ENCODE results near the gene GSG1L.

GSG1L gene

DNA sequence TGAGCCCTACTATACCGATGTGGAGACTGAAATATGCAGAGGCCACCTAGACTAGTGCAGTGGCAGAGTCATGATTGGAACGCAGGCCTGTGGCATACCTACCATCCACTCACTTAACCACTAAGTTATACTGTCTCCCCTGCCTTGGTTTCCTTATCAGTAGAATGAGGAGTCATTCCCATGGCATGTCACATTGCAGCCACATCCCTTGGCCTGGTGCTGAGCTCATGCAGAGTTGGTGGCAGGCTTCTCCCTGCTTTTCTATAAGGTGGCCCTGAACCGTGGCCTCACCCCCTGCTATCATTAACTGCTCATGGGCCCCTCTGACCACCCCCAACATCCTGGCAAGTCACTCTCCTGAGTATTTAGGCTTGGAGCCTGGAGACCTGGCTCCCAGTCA is 301.1 kb downstream of the GSG1L start:
- Histone ChIP-seq H3K4me2 (no peak overlapping the region), H3K27ac (no peak overlapping the region), H3K79me2 (ENCODE audit: insufficient read depth, low read depth) (no peaks in the 10 kb centered on the region), H3K4me3 (IDR thresholded peaks at IDR 0.05; ENCODE audit: insufficient read depth, low read depth, low read length) (no peak overlapping the region), H3K27me3 (ENCODE audit: insufficient read depth, low read depth) (no peaks in the 10 kb centered on the region), H4K20me1 (ENCODE audit: insufficient read depth) (no peaks in the 10 kb centered on the region), H3K36me3 (ENCODE audit: insufficient read depth) (no peaks in the 10 kb centered on the region), H3K9ac (no peak overlapping the region), H3K4me1 (ENCODE audit: low read depth, poor library complexity, severe bottlenecking) (no peaks in the 10 kb centered on the region), H2AFZ (ENCODE audit: low read depth) (no peak overlapping the region)
- TF ChIP-seq, protein P1, sequence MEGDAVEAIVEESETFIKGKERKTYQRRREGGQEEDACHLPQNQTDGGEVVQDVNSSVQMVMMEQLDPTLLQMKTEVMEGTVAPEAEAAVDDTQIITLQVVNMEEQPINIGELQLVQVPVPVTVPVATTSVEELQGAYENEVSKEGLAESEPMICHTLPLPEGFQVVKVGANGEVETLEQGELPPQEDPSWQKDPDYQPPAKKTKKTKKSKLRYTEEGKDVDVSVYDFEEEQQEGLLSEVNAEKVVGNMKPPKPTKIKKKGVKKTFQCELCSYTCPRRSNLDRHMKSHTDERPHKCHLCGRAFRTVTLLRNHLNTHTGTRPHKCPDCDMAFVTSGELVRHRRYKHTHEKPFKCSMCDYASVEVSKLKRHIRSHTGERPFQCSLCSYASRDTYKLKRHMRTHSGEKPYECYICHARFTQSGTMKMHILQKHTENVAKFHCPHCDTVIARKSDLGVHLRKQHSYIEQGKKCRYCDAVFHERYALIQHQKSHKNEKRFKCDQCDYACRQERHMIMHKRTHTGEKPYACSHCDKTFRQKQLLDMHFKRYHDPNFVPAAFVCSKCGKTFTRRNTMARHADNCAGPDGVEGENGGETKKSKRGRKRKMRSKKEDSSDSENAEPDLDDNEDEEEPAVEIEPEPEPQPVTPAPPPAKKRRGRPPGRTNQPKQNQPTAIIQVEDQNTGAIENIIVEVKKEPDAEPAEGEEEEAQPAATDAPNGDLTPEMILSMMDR (conservative IDR thresholded peaks at IDR 0.05; ENCODE audit: low read depth, low read length): no peak

DNA sequence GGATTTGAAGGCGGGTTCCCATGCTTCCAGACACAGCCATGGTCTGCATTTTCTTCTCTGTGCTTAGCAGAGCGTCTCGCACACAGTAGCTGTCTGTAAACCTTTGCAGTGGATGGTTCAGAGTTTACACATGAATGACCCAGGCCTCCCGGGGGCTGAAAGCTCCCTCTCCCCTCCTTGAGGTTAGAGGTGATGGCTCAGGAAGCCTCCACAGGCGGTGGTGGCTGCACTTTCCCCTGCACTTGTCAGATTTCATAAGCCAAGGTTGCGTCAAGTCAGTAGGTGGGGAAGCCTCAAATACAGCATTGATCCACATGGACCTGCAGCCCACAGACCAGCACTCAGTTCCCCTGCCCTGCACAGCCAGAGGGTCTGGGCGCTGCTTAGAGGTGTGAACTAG is 301.7 kb downstream of the GSG1L start:
- Histone ChIP-seq H3K36me3 (ENCODE audit: insufficient read depth) (no peaks in the 10 kb centered on the region), H3K4me2 (no peak overlapping the region)

DNA sequence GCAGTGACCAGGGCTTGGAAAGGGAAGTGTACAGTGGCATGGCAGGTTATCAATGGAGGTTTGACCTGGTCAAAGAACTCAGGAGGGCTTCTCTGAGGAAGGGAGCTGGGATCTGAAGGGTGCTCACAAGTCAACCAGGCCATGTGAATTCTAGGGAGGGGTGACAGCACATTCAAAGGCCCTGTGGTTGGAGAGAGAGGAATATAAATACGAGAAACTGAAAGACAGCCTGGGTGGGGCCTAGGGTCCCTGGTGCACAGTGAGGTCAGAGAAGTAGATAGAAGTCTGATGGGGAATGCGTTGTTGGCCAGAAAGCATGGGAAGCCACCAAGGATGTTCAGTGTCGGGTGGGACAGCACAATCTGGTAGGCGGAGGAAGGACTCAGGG is 302.7 kb downstream of the GSG1L start:
- Histone ChIP-seq H3K4me3 (IDR thresholded peaks at IDR 0.05; ENCODE audit: insufficient read depth, low read depth, low read length) (no peak overlapping the region), H3K36me3 (ENCODE audit: insufficient read depth) (no peaks in the 10 kb centered on the region), H3K27ac (no peak overlapping the region), H3K4me1 (ENCODE audit: low read depth, poor library complexity, severe bottlenecking) (no peaks in the 10 kb centered on the region), H2AFZ (ENCODE audit: low read depth) (no peak overlapping the region), H3K27me3 (ENCODE audit: insufficient read depth, low read depth) (no peaks in the 10 kb centered on the region), H3K9ac (no peak overlapping the region), H4K20me1 (ENCODE audit: insufficient read depth) (no peaks in the 10 kb centered on the region), H3K4me2 (no peak overlapping the region), H3K79me2 (ENCODE audit: insufficient read depth, low read depth) (no peaks in the 10 kb centered on the region)
- TF ChIP-seq, protein P1 (conservative IDR thresholded peaks at IDR 0.05; ENCODE audit: low read depth, low read length): no peak

More for the DNA sequence above, 301.7 kb downstream of the GSG1L start:
- Histone ChIP-seq H3K79me2 (ENCODE audit: insufficient read depth, low read depth) (no peaks in the 10 kb centered on the region), H3K27ac (no peak overlapping the region), H3K4me1 (ENCODE audit: low read depth, poor library complexity, severe bottlenecking) (no peaks in the 10 kb centered on the region), H2AFZ (ENCODE audit: low read depth) (no peak overlapping the region), H4K20me1 (ENCODE audit: insufficient read depth) (no peaks in the 10 kb centered on the region), H3K27me3 (ENCODE audit: insufficient read depth, low read depth) (no peaks in the 10 kb centered on the region), H3K4me3 (IDR thresholded peaks at IDR 0.05; ENCODE audit: insufficient read depth, low read depth, low read length) (no peak overlapping the region), H3K9ac (no peak overlapping the region)
- TF ChIP-seq, protein P1 (conservative IDR thresholded peaks at IDR 0.05; ENCODE audit: low read depth, low read length): no peak

DNA sequence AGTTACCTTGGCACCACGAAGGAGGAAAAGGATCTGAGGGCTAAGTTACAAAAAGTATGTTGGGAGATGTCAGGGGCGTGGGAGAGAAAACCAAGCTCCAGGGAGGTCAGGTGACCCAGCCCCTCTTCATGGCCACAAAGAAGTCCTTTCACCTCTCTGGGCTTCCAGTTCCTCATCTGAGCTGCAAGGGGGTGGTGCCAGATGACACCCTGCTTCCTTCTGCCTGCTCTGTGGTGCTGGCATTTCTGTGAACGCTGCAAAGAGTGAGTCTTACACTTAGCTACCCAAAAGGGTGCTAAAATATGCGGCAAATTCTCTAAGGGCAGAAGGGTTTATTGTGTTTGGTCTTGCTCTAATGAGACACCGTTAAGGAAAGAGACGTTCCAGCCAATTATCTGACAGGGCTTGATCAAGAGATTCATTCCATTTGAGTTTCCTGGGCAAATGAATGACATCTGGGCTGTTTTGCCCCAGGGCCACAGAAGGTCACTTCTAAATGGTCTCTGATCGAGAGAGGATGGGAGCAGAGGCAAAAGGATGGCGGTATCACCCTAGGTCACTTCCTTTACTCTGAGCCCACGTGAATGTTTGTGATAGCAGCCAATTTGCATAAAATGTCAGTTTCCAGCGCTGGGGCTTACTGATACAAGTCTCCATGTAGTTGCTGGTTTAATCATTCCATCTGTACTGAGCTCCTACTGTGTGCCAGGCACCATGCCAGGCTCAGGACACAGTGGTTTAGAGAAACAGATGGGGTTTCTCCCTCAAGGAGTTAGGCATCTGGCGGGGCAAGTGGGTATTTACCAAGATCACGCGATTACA is 303.3 kb downstream of the GSG1L start:
- Histone ChIP-seq H3K79me2 (ENCODE audit: insufficient read depth, low read depth) (no peaks in the 10 kb centered on the region), H4K20me1 (ENCODE audit: insufficient read depth) (no peaks in the 10 kb centered on the region), H3K27ac (no peak overlapping the region), H3K36me3 (ENCODE audit: insufficient read depth) (no peaks in the 10 kb centered on the region), H3K4me3 (IDR thresholded peaks at IDR 0.05; ENCODE audit: insufficient read depth, low read depth, low read length) (no peak overlapping the region), H3K4me1 (ENCODE audit: low read depth, poor library complexity, severe bottlenecking) (no peaks in the 10 kb centered on the region), H3K27me3 (ENCODE audit: insufficient read depth, low read depth) (no peaks in the 10 kb centered on the region), H3K4me2 (no peak overlapping the region), H3K9ac (no peak overlapping the region), H2AFZ (ENCODE audit: low read depth) (no peak overlapping the region)
- TF ChIP-seq, protein P1 (conservative IDR thresholded peaks at IDR 0.05; ENCODE audit: low read depth, low read length): no peak
